ENCODE data around the gene NEUROG1.
A peak's percentile ranks its signal among the peaks of the same experiment; 100 is the strongest.
"Not testable (repeated sequence)": the region's sequence is repeated elsewhere in the genome, so short reads cannot be mapped to it uniquely, and the experiment has no call there.

The NEUROG1 gene

GRCh38 chr5:135497971-135498636, 37.7 kb downstream of the NEUROG1 start:
- no peak for TF ChIP-seq CTCF (IDR thresholded peaks at IDR 0.05; ENCODE audit: insufficient read depth, low read depth, low read length, missing control alignments)
- no peak overlapping the region for H3K4me3 ChIP-seq (ENCODE audit: low read length)
- DNase-seq (ENCODE audit: low read depth): peak; percentile 52

GRCh38 chr5:135495531-135495930, 40.2 kb downstream of the NEUROG1 start:
- not testable (repeated sequence) for H3K4me3 ChIP-seq (ENCODE audit: low read length); DNase-seq (ENCODE audit: low read depth)

GRCh38 chr5:135494196-135494595, 41.6 kb downstream of the NEUROG1 start:
- DNase-seq (ENCODE audit: low read depth): no peak
- TF ChIP-seq CTCF (IDR thresholded peaks at IDR 0.05; ENCODE audit: insufficient read depth, low read depth, low read length, missing control alignments): no peak

GRCh38 chr5:135493406-135494180, 42.2 kb downstream of the NEUROG1 start:
- no peak overlapping the region for H3K4me3 ChIP-seq (ENCODE audit: low read length)
- no peak for TF ChIP-seq CTCF (IDR thresholded peaks at IDR 0.05; ENCODE audit: insufficient read depth, low read depth, low read length, missing control alignments)
- peak; percentile 96 for DNase-seq (ENCODE audit: low read depth)

More at GRCh38 chr5:135494196-135494595, 41.6 kb downstream of the NEUROG1 start:
- H3K4me3 ChIP-seq (ENCODE audit: low read length): no peak overlapping the region

GRCh38 chr5:135492319-135492626, 43.5 kb downstream of the NEUROG1 start:
- DNase-seq (ENCODE audit: low read depth): peak; percentile 94
- no peak overlapping the region for H3K4me3 ChIP-seq (ENCODE audit: low read length)
- TF ChIP-seq CTCF (IDR thresholded peaks at IDR 0.05; ENCODE audit: insufficient read depth, low read depth, low read length, missing control alignments): no peak

- H3K4me3 ChIP-seq (ENCODE audit: low read length): no peak overlapping the region
- no peak for TF ChIP-seq CTCF (IDR thresholded peaks at IDR 0.05; ENCODE audit: insufficient read depth, low read depth, low read length, missing control alignments)
Measured at GRCh38 chr5:135491552-135492318, 44.0 kb downstream of the NEUROG1 start.

GRCh38 chr5:135491038-135491551, 44.7 kb downstream of the NEUROG1 start:
- TF ChIP-seq CTCF (IDR thresholded peaks at IDR 0.05; ENCODE audit: insufficient read depth, low read depth, low read length, missing control alignments): no peak

More at GRCh38 chr5:135491552-135492318, 44.0 kb downstream of the NEUROG1 start:
- DNase-seq (ENCODE audit: low read depth): peak; percentile 96

More at GRCh38 chr5:135491038-135491551, 44.7 kb downstream of the NEUROG1 start:
- no peak overlapping the region for H3K4me3 ChIP-seq (ENCODE audit: low read length)
- DNase-seq (ENCODE audit: low read depth): no peak

All from epithelial cell of esophagus (primary cell).